Mesendoderm (in vitro differentiated cells): ENCODE data around the gene RGL1.

Source experiments
- DNase-seq: peaks from one replicate; pipeline ENCODE4 v3.0.0; 2013
- H2AK5ac ChIP-seq: 2 replicates; pipeline ENCODE4 v1.6.1; 2013; ENCODE audit warnings: low read length, inconsistent platforms
- H2BK120ac ChIP-seq: 2 replicates; pipeline ENCODE4 v1.6.1; 2013; ENCODE audit warnings: low read depth, mild to moderate bottlenecking, low read length, moderate library complexity, mixed read lengths
- H2BK15ac ChIP-seq: replicated peaks from 2 replicates; pipeline ENCODE4 v1.6.1; 2013; ENCODE audit warnings: low read depth, mild to moderate bottlenecking, moderate library complexity
- H2BK5ac ChIP-seq: 2 replicates; pipeline ENCODE4 v1.6.1; 2013; ENCODE audit warnings: low read length, inconsistent platforms
- H3K18ac ChIP-seq: 2 replicates; pipeline ENCODE4 v1.6.1; 2013; ENCODE audit warnings: mild to moderate bottlenecking, low read length, mixed read lengths
- H3K23ac ChIP-seq: one replicate; pipeline ENCODE4 v1.6.1; 2013; ENCODE audit warnings: low read length
- H3K27ac ChIP-seq: 2 replicates; pipeline ENCODE4 v1.5.1; 2013; ENCODE audit warnings: low read depth, mild to moderate bottlenecking, inconsistent platforms, low read length, moderate library complexity
- H3K27me3 ChIP-seq: 2 replicates; pipeline ENCODE4 v1.6.1; 2013; ENCODE audit warnings: low read length, control low read depth, mild to moderate bottlenecking, inconsistent platforms; ENCODE audit not compliant: insufficient read depth, poor library complexity
- H3K36me3 ChIP-seq: 2 replicates; pipeline ENCODE4 v1.6.1; 2013; ENCODE audit warnings: low read length, inconsistent platforms; ENCODE audit not compliant: control insufficient read depth, insufficient read depth
- H3K4ac ChIP-seq: one replicate; pipeline ENCODE4 v1.6.1; 2013; ENCODE audit warnings: low read depth, mild to moderate bottlenecking, low read length, moderate library complexity
- H3K4me1 ChIP-seq: 2 replicates; pipeline ENCODE4 v1.6.1; 2013; ENCODE audit warnings: low read depth, low read length, inconsistent platforms; ENCODE audit not compliant: control insufficient read depth
- H3K4me2 ChIP-seq: 2 replicates; pipeline ENCODE4 v1.6.1; 2013; ENCODE audit warnings: low read length
- H3K4me3 ChIP-seq: 2 replicates; pipeline ENCODE4 v1.5.1; 2013; ENCODE audit warnings: mild to moderate bottlenecking, low read length
- H3K56ac ChIP-seq: one replicate; pipeline ENCODE4 v1.6.1; 2013; ENCODE audit warnings: low read length
- H3K79me1 ChIP-seq: 2 replicates; pipeline ENCODE4 v1.6.1; 2013; ENCODE audit warnings: low read length, inconsistent platforms
- H3K79me2 ChIP-seq: 2 replicates; pipeline ENCODE4 v1.6.1; 2013; ENCODE audit warnings: mild to moderate bottlenecking, low read length; ENCODE audit not compliant: control insufficient read depth, insufficient read depth
- H3K9ac ChIP-seq: 2 replicates; pipeline ENCODE4 v1.6.1; 2013; ENCODE audit warnings: low read length, inconsistent platforms
- H4K5ac ChIP-seq: one replicate; pipeline ENCODE4 v1.6.1; 2013; ENCODE audit warnings: low read length
- H4K8ac ChIP-seq: one replicate; pipeline ENCODE4 v1.6.1; 2013; ENCODE audit warnings: low read depth, mild to moderate bottlenecking, control low read depth, low read length, moderate library complexity
- WGBS: extraction: QIAGEN DNeasy Blood & Tissue Kit; methylation state at CpG from one replicate; pipeline ENCODE4 v1.1.7; 2013; ENCODE audit warnings: low lambda C conversion rate, missing lambda C conversion rate; ENCODE audit not compliant: insufficient coverage; ENCODE audit errors: extremely low coverage; 5-methylcytosine and 5-hydroxymethylcytosine counted together

RGL1 gene

GRCh38 chr1:183847641-183848040 is 42.7 kb downstream of the RGL1 start:
- peak overlapping the region; percentile 74 for H3K23ac ChIP-seq
- H4K5ac ChIP-seq = no peak overlapping the region
- no peaks in the 10 kb centered on the region for H3K27me3 ChIP-seq
- H3K4me1 ChIP-seq = no peaks in the 10 kb centered on the region
- H3K4me3 ChIP-seq = no peak overlapping the region
- no peak overlapping the region for H3K4me2 ChIP-seq
- H4K8ac ChIP-seq = no peak overlapping the region
- H3K79me1 ChIP-seq = no peaks in the 10 kb centered on the region
- H3K9ac ChIP-seq = no peak overlapping the region
- no peak overlapping the region for H3K18ac ChIP-seq
- H3K56ac ChIP-seq = no peak overlapping the region
- H3K27ac ChIP-seq = no peak overlapping the region
- no peak overlapping the region for H2BK120ac ChIP-seq
- no peak overlapping the region for H3K4ac ChIP-seq
- no peaks in the 10 kb centered on the region for H3K79me2 ChIP-seq
- H2BK5ac ChIP-seq = no peak overlapping the region
- no peak overlapping the region for H2AK5ac ChIP-seq
- 100% methylated on average over 3 of the region's 4 CpGs for WGBS
- H2BK15ac ChIP-seq = no peak overlapping the region
- no peak for DNase-seq
- no peaks in the 10 kb centered on the region for H3K36me3 ChIP-seq

- peaks cover 2% of the 10 kb centered on the region for H3K4me1 ChIP-seq
- H3K4me2 ChIP-seq = no peak overlapping the region
- no peak overlapping the region for H4K8ac ChIP-seq
- H3K56ac ChIP-seq = no peak overlapping the region
- H2BK5ac ChIP-seq = no peak overlapping the region
- DNase-seq = no peak
- H3K18ac ChIP-seq = no peak overlapping the region
- H2BK120ac ChIP-seq = no peak overlapping the region
- no peaks in the 10 kb centered on the region for H3K79me1 ChIP-seq
- no peak overlapping the region for H3K4me3 ChIP-seq
- no peak overlapping the region for H2AK5ac ChIP-seq
- no peak overlapping the region for H4K5ac ChIP-seq
- no peak overlapping the region for H3K27ac ChIP-seq
- no peaks in the 10 kb centered on the region for H3K36me3 ChIP-seq
- no peak overlapping the region for H3K23ac ChIP-seq
- no peak overlapping the region for H3K4ac ChIP-seq
- no peak overlapping the region for H3K9ac ChIP-seq
- no CpG with 5 or more reads among the region's 2 CpGs for WGBS
- H2BK15ac ChIP-seq = no peak overlapping the region
- H3K79me2 ChIP-seq = no peaks in the 10 kb centered on the region
- no peaks in the 10 kb centered on the region for H3K27me3 ChIP-seq
Observed at GRCh38 chr1:183850852-183851251, 45.9 kb downstream of the RGL1 start.

GRCh38 chr1:183859119-183859518 is 54.2 kb downstream of the RGL1 start:
- WGBS = no CpG with 5 or more reads among the region's 3 CpGs
- Histone ChIP-seq H3K79me1 (no peaks in the 10 kb centered on the region), H3K79me2 (no peaks in the 10 kb centered on the region), H3K27me3 (no peaks in the 10 kb centered on the region), H2BK5ac (no peak overlapping the region), H2BK15ac (no peak overlapping the region), H3K18ac (no peak overlapping the region), H2AK5ac (no peak overlapping the region), H3K9ac (no peak overlapping the region), H3K27ac (no peak overlapping the region), H3K4me2 (no peak overlapping the region), H3K36me3 (no peaks in the 10 kb centered on the region), H3K4ac (no peak overlapping the region), H3K4me1 (peaks cover 2% of the 10 kb centered on the region), H3K4me3 (no peak overlapping the region), H4K8ac (no peak overlapping the region), H3K56ac (no peak overlapping the region), H2BK120ac (no peak overlapping the region), H3K23ac (no peak overlapping the region), H4K5ac (no peak overlapping the region)
- no peak for DNase-seq

GRCh38 chr1:183859831-183860230 is 54.9 kb downstream of the RGL1 start:
- no peak overlapping the region for H3K4me2 ChIP-seq
- no peaks in the 10 kb centered on the region for H3K4me1 ChIP-seq
- H3K18ac ChIP-seq = no peak overlapping the region
- H2BK15ac ChIP-seq = no peak overlapping the region
- H2BK120ac ChIP-seq = no peak overlapping the region
- no peaks in the 10 kb centered on the region for H3K79me1 ChIP-seq
- H3K9ac ChIP-seq = no peak overlapping the region
- no peak overlapping the region for H3K4me3 ChIP-seq
- no peak overlapping the region for H4K5ac ChIP-seq
- no peak overlapping the region for H3K56ac ChIP-seq
- WGBS = 100% methylated on average over 1 of the region's 3 CpGs
- no peak overlapping the region for H3K27ac ChIP-seq
- no peak overlapping the region for H3K4ac ChIP-seq
- no peaks in the 10 kb centered on the region for H3K36me3 ChIP-seq
- H2AK5ac ChIP-seq = no peak overlapping the region
- H3K79me2 ChIP-seq = no peaks in the 10 kb centered on the region
- H3K27me3 ChIP-seq = no peaks in the 10 kb centered on the region
- no peak overlapping the region for H3K23ac ChIP-seq
- no peak overlapping the region for H2BK5ac ChIP-seq
- DNase-seq = no peak
- H4K8ac ChIP-seq = no peak overlapping the region

- Histone ChIP-seq H2BK5ac (no peak overlapping the region), H3K9ac (no peak overlapping the region), H3K27me3 (no peaks in the 10 kb centered on the region), H3K23ac (no peak overlapping the region), H3K4me1 (no peaks in the 10 kb centered on the region), H4K8ac (no peak overlapping the region), H3K4ac (no peak overlapping the region), H2BK120ac (no peak overlapping the region), H3K4me2 (no peak overlapping the region), H4K5ac (no peak overlapping the region), H3K36me3 (no peaks in the 10 kb centered on the region), H3K79me1 (no peaks in the 10 kb centered on the region), H3K27ac (no peak overlapping the region), H3K18ac (no peak overlapping the region), H3K79me2 (no peaks in the 10 kb centered on the region), H2BK15ac (no peak overlapping the region), H3K56ac (no peak overlapping the region), H2AK5ac (no peak overlapping the region), H3K4me3 (no peak overlapping the region)
- DNase-seq = no peak
- WGBS = no CpG with 5 or more reads among the region's 4 CpGs
Observed at GRCh38 chr1:183862967-183863366, 58.0 kb downstream of the RGL1 start.

GRCh38 chr1:183863852-183864251 is 58.9 kb downstream of the RGL1 start:
- Histone ChIP-seq H3K27me3 (no peaks in the 10 kb centered on the region), H4K5ac (no peak overlapping the region), H2BK120ac (no peak overlapping the region)

More at GRCh38 chr1:183863852-183864251, 58.9 kb downstream of the RGL1 start:
- H3K4me3 ChIP-seq = no peak overlapping the region
- no peak overlapping the region for H3K27ac ChIP-seq
- H3K4me2 ChIP-seq = no peak overlapping the region
- no peak overlapping the region for H2BK15ac ChIP-seq
- H3K9ac ChIP-seq = no peak overlapping the region
- no peak overlapping the region for H3K23ac ChIP-seq
- no peak overlapping the region for H3K4ac ChIP-seq
- no peak overlapping the region for H4K8ac ChIP-seq
- no peak overlapping the region for H3K18ac ChIP-seq
- no peaks in the 10 kb centered on the region for H3K4me1 ChIP-seq
- no peak for DNase-seq
- H3K56ac ChIP-seq = no peak overlapping the region
- H3K79me2 ChIP-seq = no peaks in the 10 kb centered on the region
- H3K36me3 ChIP-seq = no peaks in the 10 kb centered on the region
- H3K79me1 ChIP-seq = no peaks in the 10 kb centered on the region
- no peak overlapping the region for H2AK5ac ChIP-seq
- no peak overlapping the region for H2BK5ac ChIP-seq
